GM12878 (cell line): ENCODE results near the gene FAM118B. TPM values are rescaled to one million over a fixed set of nuclear protein-coding genes. Genes with fewer than 3 reads are reported as not detected.

Experiments
- ATAC-seq: fragments of 200-7000 bp; cut with Tn5 transposase; 3 replicates; pipeline ENCODE4 v1.9.1; 2020; ENCODE audit warnings: mild to moderate bottlenecking, moderate library complexity
- BruUV-seq: library from RNA; stranded (reverse); fragments of 400-500 nt; replicated peaks from 2 replicates; lab custom pipeline; 2021; lab: Mats Ljungman, UMichigan
- CTCF ChIA-PET: fragments of 300-600 bp; sonication (Branson Sonifier 250); formaldehyde crosslinking; extraction: SDS; loops from one replicate; lab custom pipeline; 2021; ENCODE audit warnings: inconsistent platforms; lab: Yijun Ruan, JAX
- POLR2A ChIA-PET: fragments of 350-600 bp; formaldehyde crosslinking; extraction: SDS; loops from one replicate; lab custom pipeline; 2021; ENCODE audit warnings: inconsistent platforms; lab: Charles Lee
- RAD21 ChIA-PET: fragments of 300-600 bp; sonication (Branson Sonifier 250); formaldehyde crosslinking; loops from one replicate; lab custom pipeline; 2023; ENCODE audit warnings: antibody characterized with exemption; ENCODE audit not compliant: unreplicated experiment; lab: Charles Lee
- SMC1A ChIA-PET: fragments of 300-600 bp; sonication (Branson Sonifier 250); formaldehyde crosslinking; loops from one replicate; lab custom pipeline; 2023; ENCODE audit not compliant: unreplicated experiment, uncharacterized antibody; lab: Charles Lee
- DNase-seq: peaks from one replicate; pipeline ENCODE4 v3.0.0-alpha.2; 2011; ENCODE audit warnings: low read depth, low spot score
- FAIRE-seq: peaks from 3 replicates; lab custom pipeline; 2011; peaks lifted over from hg19 to GRCh38; lab: Jason Lieb, UNC
- H2AFZ ChIP-seq: 2 replicates; pipeline ENCODE4 v1.6.0; 2011; ENCODE audit warnings: low read depth, low read length, control low read depth; ENCODE audit not compliant: control insufficient read depth
- H3K27ac ChIP-seq: 2 replicates; pipeline ENCODE4 v1.5.1; 2011; ENCODE audit warnings: control low read depth; ENCODE audit not compliant: control insufficient read depth, insufficient read depth
- H3K27me3 ChIP-seq, 2 experiments: replicated peaks in 1 of 2; 2 replicates each; pipeline versions ENCODE4 v1.6.0 to v1.6.1; 2011; ENCODE audit warnings: low read length in 1 of 2; ENCODE audit not compliant: control insufficient read depth in 2 of 2, insufficient read depth in 2 of 2
- H3K36me3 ChIP-seq, 2 experiments: 2 replicates each; pipeline ENCODE4 v1.5.1; 2011; ENCODE audit warnings: low read length in 1 of 2; ENCODE audit not compliant: control insufficient read depth in 2 of 2, insufficient read depth in 2 of 2
- H3K4me1 ChIP-seq: 2 replicates; pipeline ENCODE4 v1.6.1; 2011; ENCODE audit warnings: mild to moderate bottlenecking, low read length, moderate library complexity, mixed read lengths; ENCODE audit not compliant: control insufficient read depth, insufficient read depth
- H3K4me2 ChIP-seq: 2 replicates; pipeline ENCODE4 v1.6.0; 2011; ENCODE audit warnings: control low read depth; ENCODE audit not compliant: control insufficient read depth, insufficient read depth
- H3K4me3 ChIP-seq: fragments of 200-600 bp; sonication (generic); 2 replicates; pipeline ENCODE4 v1.5.1; 2016
- H3K79me2 ChIP-seq: 2 replicates; pipeline ENCODE4 v1.6.0; 2011; ENCODE audit warnings: low read length; ENCODE audit not compliant: control insufficient read depth, insufficient read depth
- H3K9ac ChIP-seq: 2 replicates; pipeline ENCODE4 v1.8.0; 2011; ENCODE audit warnings: low read length, control low read depth, mixed read lengths; ENCODE audit not compliant: control insufficient read depth, insufficient read depth
- H3K9me3 ChIP-seq: replicated peaks from 3 replicates; pipeline ENCODE4 v1.5.1; 2011; ENCODE audit warnings: mild to moderate bottlenecking, low read length; ENCODE audit not compliant: control insufficient read depth, insufficient read depth
- H4K20me1 ChIP-seq: 2 replicates; pipeline ENCODE4 v1.6.0; 2011; ENCODE audit not compliant: control insufficient read depth, insufficient read depth
- CBX5 ChIP-seq: sonication (generic); IDR thresholded peaks from 2 replicates; pipeline ENCODE4 v1.6.1; 2016; ENCODE audit warnings: low read depth, moderate library complexity, mild to moderate bottlenecking, inconsistent platforms
- ELK1 ChIP-seq: IDR thresholded peaks from 2 replicates; pipeline ENCODE4 v1.6.1; 2012; ENCODE audit warnings: low read depth, low read length, improper control_type of control experiment
- EP300 ChIP-seq, 2 experiments: fragments of 150-350 bp in 1 of 2; IDR thresholded peaks; 2 replicates each; pipeline ENCODE4 v1.6.1; 2011 to 2012; ENCODE audit warnings: low read depth in 2 of 2, low read length in 2 of 2, borderline replicate concordance in 1 of 2, improper control_type of control experiment in 1 of 2, inconsistent platforms in 1 of 2; ENCODE audit not compliant: control insufficient read depth in 1 of 2
- FOS ChIP-seq: IDR thresholded peaks from 3 replicates; pipeline ENCODE4 v1.6.1; 2011; ENCODE audit warnings: borderline replicate concordance; ENCODE audit not compliant: insufficient read length; ENCODE audit errors: extremely low read depth
- MAX ChIP-seq: IDR thresholded peaks from 2 replicates; pipeline ENCODE4 v1.6.1; 2012; ENCODE audit warnings: low read depth, low read length, improper control_type of control experiment
- MLLT1 ChIP-seq: fragments of 450-650 bp; IDR thresholded peaks from 2 replicates; pipeline ENCODE4 v1.6.1; 2016; ENCODE audit warnings: mild to moderate bottlenecking
- MYC ChIP-seq: IDR thresholded peaks from 2 replicates; pipeline ENCODE4 v1.6.1; 2011; ENCODE audit warnings: mild to moderate bottlenecking, low read length, moderate library complexity, inconsistent platforms; ENCODE audit not compliant: insufficient read depth, insufficient replicate concordance, insufficient read length, severe bottlenecking
- POLR2A ChIP-seq: IDR thresholded peaks from 2 replicates; pipeline ENCODE4 v1.6.1; 2011; ENCODE audit warnings: low read depth, mild to moderate bottlenecking, low read length
- SIX5 ChIP-seq: IDR thresholded peaks from 2 replicates; pipeline ENCODE4 v1.6.1; 2011; ENCODE audit warnings: mild to moderate bottlenecking, low read depth, low read length, moderate library complexity; ENCODE audit not compliant: severe bottlenecking
- SUPT20H ChIP-seq: IDR thresholded peaks from 2 replicates; pipeline ENCODE4 v1.6.1; 2011; ENCODE audit warnings: low read depth, mild to moderate bottlenecking, low read length, moderate library complexity, borderline replicate concordance; ENCODE audit not compliant: control insufficient read depth
- TAF1 ChIP-seq: IDR thresholded peaks from 2 replicates; pipeline ENCODE4 v1.6.1; 2011; ENCODE audit warnings: mild to moderate bottlenecking, low read depth, low read length, borderline replicate concordance
- ZNF622 ChIP-seq: fragments of 450-650 bp; IDR thresholded peaks from 2 replicates; pipeline ENCODE4 v1.6.1; 2017; ENCODE audit warnings: mild to moderate bottlenecking, inconsistent platforms
- WGBS: methylation state at CpG from one replicate; pipeline ENCODE4 v1.1.6; 2016; ENCODE audit warnings: low lambda C conversion rate; ENCODE audit not compliant: insufficient replicate concordance, insufficient coverage; ENCODE audit errors: missing lambda C conversion rate; 5-methylcytosine and 5-hydroxymethylcytosine counted together
- in situ Hi-C: fragments of 300-500 bp; cut with MboI; formaldehyde crosslinking; loops from 9 replicates; pipeline ENCODE4 v1.14.3; 2018; ENCODE audit warnings: mixed read lengths
- intact Hi-C: fragments of 100-400 bp; cut with micrococcal nuclease; formaldehyde crosslinking; loops from one replicate; pipeline ENCODE4 v1.14.2; 2022; ENCODE audit not compliant: unreplicated experiment
- polyA plus RNA-seq, 11 experiments: library from polyadenylated mRNA; depleted of rRNA in 4 of 11; unstranded in 6 of 11; stranded (reverse) in 5 of 11; fragments of >200 nt; fragmentation: Nextera tagmentation in 4 of 11; fragmentation: Illumina TruSeq in 1 of 11; extraction: Ambion mirVana in 4 of 11; extraction: Trizol in 1 of 11; gene quantifications; 1 replicate in 1 of 11; 2 replicates in 10 of 11; pipeline versions ENCODE4 v1.2.1 to v1.2.3, GENCODE V29; 2011 to 2016; ENCODE audit warnings: inconsistent platforms in 2 of 11, missing spikeins in 2 of 11, low read depth in 1 of 11
- total RNA-seq, 4 experiments: library from RNA; depleted of rRNA in 3 of 4; stranded (reverse); fragments of >200 nt in 3 of 4; fragmentation: Illumina TruSeq in 1 of 4; extraction: Trizol in 1 of 4; gene quantifications; 2 replicates each; pipeline versions ENCODE4 v1.2.1 to v1.2.3, GENCODE V29; 2013 to 2021
- TF ChIP-seq, protein P1 (sequence below): fragments of 450-650 bp; IDR thresholded peaks from 2 replicates; pipeline ENCODE4 v1.6.1; 2018; ENCODE audit warnings: mild to moderate bottlenecking, low read depth, moderate library complexity; ENCODE audit not compliant: partially characterized antibody
- TF ChIP-seq, protein P2 (sequence below): fragments of 450-650 bp; IDR thresholded peaks from 2 replicates; pipeline ENCODE4 v1.6.1; 2016; ENCODE audit warnings: mild to moderate bottlenecking

The FAM118B gene
- total and polyA plus RNA-seq, 10 of the 15 experiments (the other 5 are each of a cell fraction or from before 2014, with no cell fraction given) = 12.8 to 29.7 (median 16.5) TPM

- WGBS = 96% methylated on average over 7 of the region's 7 CpGs
- BruUV-seq = no TSS peak
- CTCF ChIA-PET = interaction anchor here (0.6 to 10.7 kb wide), 9 partner anchors 52 to 289 kb away, joined by 3 to 220 read pairs (median 4); partner anchors contain the start of genes PUS3 and VSIG10L2
- Histone ChIP-seq H3K27ac (no peak overlapping the region), H3K4me1 (peaks cover 30% of the 10 kb centered on the region), H3K9me3 (peaks cover 12% of the 10 kb centered on the region), H4K20me1 (no peaks in the 10 kb centered on the region), H3K27me3 (no peaks in the 10 kb centered on the region), H3K79me2 (no peaks in the 10 kb centered on the region), H3K4me2 (no peak overlapping the region), H3K4me3 (no peak overlapping the region), H2AFZ (no peak overlapping the region), H3K9ac (no peak overlapping the region), H3K36me3 (peaks cover 13 to 16% of the 10 kb centered on the region in 2 experiments)
- ATAC-seq = no peak
- in situ Hi-C loops (loop anchor here (5.0 kb wide), 1 partner anchor 270 kb away; no protein-coding TSS in a partner anchor), intact Hi-C loops (no loop called here)
- no peak for FAIRE-seq
- SMC1A ChIA-PET = interaction anchor here (1.4 to 6.6 kb wide), 4 partner anchors 131 to 278 kb away, joined by 3 to 61 read pairs (median 5); no protein-coding TSS in a partner anchor
- POLR2A ChIA-PET = no interaction called here
- no peak for DNase-seq
- TF ChIP-seq EP300 (IDR thresholded peaks at IDR 0.05; ENCODE audit: borderline replicate concordance in 1 of 2, control insufficient read depth in 1 of 2, low read depth in 2 of 2, low read length in 2 of 2) (no peak), TAF1 (no peak), MLLT1 (no peak), MAX (no peak), SIX5 (no peak), CBX5 (no peak), POLR2A (no peak), FOS (no peak), ELK1 (no peak), MYC (no peak), SUPT20H (no peak), ZNF622 (no peak)
- TF ChIP-seq, protein P1, sequence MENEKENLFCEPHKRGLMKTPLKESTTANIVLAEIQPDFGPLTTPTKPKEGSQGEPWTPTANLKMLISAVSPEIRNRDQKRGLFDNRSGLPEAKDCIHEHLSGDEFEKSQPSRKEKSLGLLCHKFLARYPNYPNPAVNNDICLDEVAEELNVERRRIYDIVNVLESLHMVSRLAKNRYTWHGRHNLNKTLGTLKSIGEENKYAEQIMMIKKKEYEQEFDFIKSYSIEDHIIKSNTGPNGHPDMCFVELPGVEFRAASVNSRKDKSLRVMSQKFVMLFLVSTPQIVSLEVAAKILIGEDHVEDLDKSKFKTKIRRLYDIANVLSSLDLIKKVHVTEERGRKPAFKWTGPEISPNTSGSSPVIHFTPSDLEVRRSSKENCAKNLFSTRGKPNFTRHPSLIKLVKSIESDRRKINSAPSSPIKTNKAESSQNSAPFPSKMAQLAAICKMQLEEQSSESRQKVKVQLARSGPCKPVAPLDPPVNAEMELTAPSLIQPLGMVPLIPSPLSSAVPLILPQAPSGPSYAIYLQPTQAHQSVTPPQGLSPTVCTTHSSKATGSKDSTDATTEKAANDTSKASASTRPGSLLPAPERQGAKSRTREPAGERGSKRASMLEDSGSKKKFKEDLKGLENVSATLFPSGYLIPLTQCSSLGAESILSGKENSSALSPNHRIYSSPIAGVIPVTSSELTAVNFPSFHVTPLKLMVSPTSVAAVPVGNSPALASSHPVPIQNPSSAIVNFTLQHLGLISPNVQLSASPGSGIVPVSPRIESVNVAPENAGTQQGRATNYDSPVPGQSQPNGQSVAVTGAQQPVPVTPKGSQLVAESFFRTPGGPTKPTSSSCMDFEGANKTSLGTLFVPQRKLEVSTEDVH = no peak
- TF ChIP-seq, protein P2, sequence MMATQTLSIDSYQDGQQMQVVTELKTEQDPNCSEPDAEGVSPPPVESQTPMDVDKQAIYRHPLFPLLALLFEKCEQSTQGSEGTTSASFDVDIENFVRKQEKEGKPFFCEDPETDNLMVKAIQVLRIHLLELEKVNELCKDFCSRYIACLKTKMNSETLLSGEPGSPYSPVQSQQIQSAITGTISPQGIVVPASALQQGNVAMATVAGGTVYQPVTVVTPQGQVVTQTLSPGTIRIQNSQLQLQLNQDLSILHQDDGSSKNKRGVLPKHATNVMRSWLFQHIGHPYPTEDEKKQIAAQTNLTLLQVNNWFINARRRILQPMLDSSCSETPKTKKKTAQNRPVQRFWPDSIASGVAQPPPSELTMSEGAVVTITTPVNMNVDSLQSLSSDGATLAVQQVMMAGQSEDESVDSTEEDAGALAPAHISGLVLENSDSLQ = no peak
- RAD21 ChIA-PET = interaction anchor here (1.9 to 2.2 kb wide), 2 partner anchors 257 to 268 kb away, joined by 8 to 27 read pairs; no protein-coding TSS in a partner anchor
These were observed 19.2 kb upstream of the FAM118B start for GRCh38 chr11:126192361-126192760.
